Suppressor macrophage treated with lipopolysaccharide for 4 hours (primary cell): ENCODE measurements around the gene SIGLEC9.
A peak's percentile ranks its signal among the peaks of the same experiment; 100 is the strongest.

Experiments used
- DNase-seq: peaks from one replicate; pipeline ENCODE4 v3.0.0-alpha.2; 2020

Gene SIGLEC9

GRCh38 chr19:51097796-51098195, 26.9 kb upstream of the SIGLEC9 start:
- no peak for DNase-seq

- DNase-seq: peak; percentile 43
Observed at GRCh38 chr19:51098365-51099046, 26.2 kb upstream of the SIGLEC9 start.

- DNase-seq: no peak
Observed at GRCh38 chr19:51099047-51099382, 25.7 kb upstream of the SIGLEC9 start.

- no peak for DNase-seq
Observed at GRCh38 chr19:51100601-51101000, 24.1 kb upstream of the SIGLEC9 start.

- DNase-seq: no peak
Observed at GRCh38 chr19:51101171-51101865, 23.4 kb upstream of the SIGLEC9 start.

- DNase-seq: no peak
Observed at GRCh38 chr19:51102991-51103390, 21.7 kb upstream of the SIGLEC9 start.

- DNase-seq: no peak
Observed at GRCh38 chr19:51103926-51104341, 20.8 kb upstream of the SIGLEC9 start.

- DNase-seq: no peak
Observed at GRCh38 chr19:51107406-51108065, 17.2 kb upstream of the SIGLEC9 start.

GRCh38 chr19:51108066-51108804, 16.5 kb upstream of the SIGLEC9 start, which contains the start of gene CTU1:
Gene CTU1 (minus strand): TSS chr19:51108409. CDS start chr19:51104569, 3,840 bp downstream.
- peak; percentile 99 for DNase-seq

GRCh38 chr19:51108805-51109146, 15.9 kb upstream of the SIGLEC9 start:
- no peak for DNase-seq

- DNase-seq: no peak
Observed at GRCh38 chr19:51110666-51110971, 14.1 kb upstream of the SIGLEC9 start.

GRCh38 chr19:51111606-51112005, 13.1 kb upstream of the SIGLEC9 start:
- DNase-seq: no peak

GRCh38 chr19:51114087-51114729, 10.5 kb upstream of the SIGLEC9 start:
- DNase-seq: peak; percentile 88

GRCh38 chr19:51116736-51117286, 7.9 kb upstream of the SIGLEC9 start:
- DNase-seq: no peak

- peak; percentile 56 for DNase-seq
Observed at GRCh38 chr19:51119101-51119500, 5.6 kb upstream of the SIGLEC9 start.

- peak; percentile 86 for DNase-seq
Observed at GRCh38 chr19:51119611-51120010, 5.1 kb upstream of the SIGLEC9 start.

- DNase-seq: peak; percentile 69
Observed at GRCh38 chr19:51120160-51120559, 4.5 kb upstream of the SIGLEC9 start.

GRCh38 chr19:51121257-51121656, 3.4 kb upstream of the SIGLEC9 start:
- peak; percentile 80 for DNase-seq

GRCh38 chr19:51122112-51122981, 2.4 kb upstream of the SIGLEC9 start:
- DNase-seq: peak; percentile 90

- DNase-seq: peak; percentile 76
Observed at GRCh38 chr19:51123381-51123800, 1.3 kb upstream of the SIGLEC9 start.

GRCh38 chr19:51123802-51124201, 904 bp upstream of the SIGLEC9 start:
- DNase-seq: peak; percentile 51

- DNase-seq: no peak
Observed at GRCh38 chr19:51124216-51124615, 490 bp upstream of the SIGLEC9 start.
